Fibroblast of lung (primary cell): ENCODE measurements around the gene DCAF15. TPM values are rescaled to one million over a fixed set of nuclear protein-coding genes. Genes with fewer than 3 reads are reported as not detected.

Source experiments
- DNase-seq, 2 donors: peaks; one replicate each; pipeline versions ENCODE4 v3.0.0 to v3.0.0-alpha.2; 2010; ENCODE audit warnings: low read depth in 2 of 2
- H2AFZ ChIP-seq: 2 replicates; pipeline ENCODE4 v1.5.1; 2012; ENCODE audit warnings: low read length, control low read depth, inconsistent platforms
- H3K27ac ChIP-seq: 2 replicates; pipeline ENCODE4 v1.5.1; 2011; ENCODE audit warnings: low read length, control low read depth; ENCODE audit not compliant: insufficient read depth
- H3K27me3 ChIP-seq: 2 replicates; pipeline ENCODE4 v1.5.1; 2011; ENCODE audit warnings: mild to moderate bottlenecking, low read length; ENCODE audit not compliant: control insufficient read depth, insufficient read depth
- H3K36me3 ChIP-seq: 2 replicates; pipeline ENCODE4 v1.5.1; 2011; ENCODE audit warnings: low read length; ENCODE audit not compliant: control insufficient read depth, insufficient read depth
- H3K4me1 ChIP-seq: 2 replicates; pipeline ENCODE4 v1.5.1; 2011; ENCODE audit warnings: low read length; ENCODE audit not compliant: control insufficient read depth, insufficient read depth; ENCODE audit errors: extremely low read depth
- H3K4me2 ChIP-seq: 2 replicates; pipeline ENCODE4 v1.5.1; 2011; ENCODE audit warnings: low read length, control low read depth; ENCODE audit not compliant: insufficient read depth; ENCODE audit errors: extremely low read depth
- H3K4me3 ChIP-seq, 4 experiments: fragments of 200-600 bp in 1 of 4; sonication (generic) in 1 of 4; replicated peaks in 1 of 4; 2 replicates each; pipeline ENCODE4 v1.5.1; 2011 to 2016; ENCODE audit warnings: low read length in 4 of 4, low read depth in 3 of 4, mild to moderate bottlenecking in 3 of 4, control low read depth in 2 of 4, inconsistent platforms in 1 of 4, mixed read lengths in 1 of 4; ENCODE audit not compliant: insufficient read depth in 1 of 4; ENCODE audit errors: control extremely low read depth in 1 of 4
- H3K79me2 ChIP-seq: 2 replicates; pipeline ENCODE4 v1.5.1; 2012; ENCODE audit warnings: mild to moderate bottlenecking, low read length, inconsistent platforms; ENCODE audit not compliant: control insufficient read depth, insufficient read depth
- H3K9ac ChIP-seq: 2 replicates; pipeline ENCODE4 v1.5.1; 2011; ENCODE audit warnings: mild to moderate bottlenecking, low read length, control low read depth; ENCODE audit not compliant: insufficient read depth
- H3K9me3 ChIP-seq: 2 replicates; pipeline ENCODE4 v1.5.1; 2012; ENCODE audit warnings: low read depth, low read length; ENCODE audit not compliant: control insufficient read depth, insufficient read depth
- H4K20me1 ChIP-seq: 2 replicates; pipeline ENCODE4 v1.5.1; 2011; ENCODE audit warnings: low read length; ENCODE audit not compliant: control insufficient read depth, insufficient read depth; ENCODE audit errors: extremely low read depth
- CTCF ChIP-seq, 2 donors: IDR thresholded peaks in 1 of 2; conservative IDR thresholded peaks in 1 of 2; 1 replicate in 1 of 2; 2 replicates in 1 of 2; pipeline ENCODE4 v1.5.1; 2011 to 2012; ENCODE audit warnings: low read length in 2 of 2, control low read depth in 1 of 2, inconsistent platforms in 1 of 2, low read depth in 1 of 2, mild to moderate bottlenecking in 1 of 2
- EZH2 ChIP-seq: IDR thresholded peaks from 2 replicates; pipeline ENCODE4 v1.5.1; 2012; ENCODE audit warnings: low read length, control low read depth, mild to moderate bottlenecking; ENCODE audit errors: missing control alignments
- polyA plus RNA-seq, 2 donors: library from polyadenylated mRNA; depleted of rRNA in 1 of 2; stranded (reverse) in 1 of 2; unstranded in 1 of 2; fragments of >200 nt; gene quantifications; 2 replicates each; pipeline ENCODE4 v1.2.1, GENCODE V29; 2011 to 2012; ENCODE audit warnings: missing spikeins in 1 of 2
- total RNA-seq: library from RNA; depleted of rRNA; stranded (reverse); fragments of >200 nt; gene quantifications from 2 replicates; pipeline ENCODE4 v1.2.1, GENCODE V29; 2014

The DCAF15 gene
- total and polyA plus RNA-seq, 2 donors (not counting 1 experiment from before 2014, with no cell fraction given), result 6.3 to 9.5 TPM

- no peak overlapping the region for H3K4me2 ChIP-seq
- H3K9ac ChIP-seq, result no peak overlapping the region
- H3K9me3 ChIP-seq, result no peaks in the 10 kb centered on the region
- no peaks in the 10 kb centered on the region for H4K20me1 ChIP-seq
- H3K36me3 ChIP-seq, result peaks cover 33% of the 10 kb centered on the region
- H3K4me3 ChIP-seq, result no peak overlapping the region
- H3K4me1 ChIP-seq, result peaks cover 6% of the 10 kb centered on the region
- no peak overlapping the region for H2AFZ ChIP-seq
- H3K79me2 ChIP-seq, result peaks cover 18% of the 10 kb centered on the region
- no peak for TF ChIP-seq EZH2
- TF ChIP-seq CTCF (conservative IDR thresholded peaks at IDR 0.05 in 1 of 2, IDR thresholded peaks at IDR 0.05 in 1 of 2; ENCODE audit: low read depth in 1 of 2, low read length in 2 of 2), result no peak
- no peak for DNase-seq
- H3K27ac ChIP-seq, result no peak overlapping the region
- H3K27me3 ChIP-seq, result no peaks in the 10 kb centered on the region
Observed at GRCh38 chr19:13957051-13957450, 4.7 kb downstream of the DCAF15 start.

GRCh38 chr19:13958043-13958442 is 5.7 kb downstream of the DCAF15 start:
- Histone ChIP-seq H3K9ac (no peak overlapping the region), H2AFZ (no peak overlapping the region), H4K20me1 (no peaks in the 10 kb centered on the region), H3K9me3 (no peaks in the 10 kb centered on the region), H3K27me3 (no peaks in the 10 kb centered on the region), H3K36me3 (peaks cover 35% of the 10 kb centered on the region), H3K79me2 (peaks cover 15% of the 10 kb centered on the region), H3K4me3 (no peak overlapping the region), H3K4me2 (no peak overlapping the region), H3K27ac (no peak overlapping the region), H3K4me1 (peaks cover 5% of the 10 kb centered on the region)
- no peak for TF ChIP-seq EZH2
- no peak for TF ChIP-seq CTCF (conservative IDR thresholded peaks at IDR 0.05 in 1 of 2, IDR thresholded peaks at IDR 0.05 in 1 of 2; ENCODE audit: low read depth in 1 of 2, low read length in 2 of 2)
- no peak for DNase-seq

- H3K4me2 ChIP-seq, result no peak overlapping the region
- no peak overlapping the region for H2AFZ ChIP-seq
- H3K27me3 ChIP-seq, result no peaks in the 10 kb centered on the region
- TF ChIP-seq CTCF (conservative IDR thresholded peaks at IDR 0.05 in 1 of 2, IDR thresholded peaks at IDR 0.05 in 1 of 2; ENCODE audit: low read depth in 1 of 2, low read length in 2 of 2), result no peak
- peaks cover 2% of the 10 kb centered on the region for H3K79me2 ChIP-seq
- H3K9ac ChIP-seq, result no peak overlapping the region
- no peaks in the 10 kb centered on the region for H3K9me3 ChIP-seq
- peaks cover 37% of the 10 kb centered on the region for H3K36me3 ChIP-seq
- no peak for DNase-seq
- no peak overlapping the region for H3K4me3 ChIP-seq
- H3K4me1 ChIP-seq, result no peaks in the 10 kb centered on the region
- no peak overlapping the region for H3K27ac ChIP-seq
- H4K20me1 ChIP-seq, result no peaks in the 10 kb centered on the region
Observed at GRCh38 chr19:13959141-13959961, 7.0 kb downstream of the DCAF15 start.
